CD4-positive, alpha-beta T cell (primary cell): ENCODE results near the gene TOR1AIP1. TPM values are rescaled to one million over a fixed set of nuclear protein-coding genes. Genes with fewer than 3 reads are reported as not detected.

Experiments
- ATAC-seq: fragments of 200-7000 bp; cut with Tn5 transposase; one replicate; pipeline ENCODE4 v1.10.0; 2022; ENCODE audit warnings: mild to moderate bottlenecking; ENCODE audit not compliant: poor library complexity
- CTCF ChIA-PET: fragments of 350-600 bp; sonication (Branson Sonifier 250); formaldehyde crosslinking; loops from one replicate; lab custom pipeline; 2021; ENCODE audit warnings: antibody characterized with exemption, inconsistent platforms; lab: Charles Lee
- POLR2A ChIA-PET: fragments of 350-600 bp; sonication (Branson Sonifier 250); formaldehyde crosslinking; loops from one replicate; lab custom pipeline; 2021; ENCODE audit warnings: antibody characterized with exemption, inconsistent platforms; lab: Charles Lee
- DNase-seq, 14 experiments: peaks; one replicate each; pipeline ENCODE4 v3.0.0-alpha.2; 2013 to 2020; ENCODE audit warnings: mixed read lengths in 2 of 14
- H3K27ac ChIP-seq, 2 donors: one replicate each; pipeline versions ENCODE4 v1.5.1 to v1.7.0; 2013; ENCODE audit warnings: low read length in 2 of 2, low read depth in 1 of 2, mild to moderate bottlenecking in 1 of 2
- H3K27me3 ChIP-seq, 2 experiments: 1 replicate in 1 of 2; 2 replicates in 1 of 2; pipeline versions ENCODE4 v1.6.1 to v1.7.0; 2013; ENCODE audit warnings: low read length in 2 of 2, control low read depth in 1 of 2, mild to moderate bottlenecking in 1 of 2, moderate library complexity in 1 of 2; ENCODE audit not compliant: insufficient read depth in 2 of 2, control insufficient read depth in 1 of 2
- H3K36me3 ChIP-seq: one replicate; pipeline ENCODE4 v1.6.1; 2013; ENCODE audit warnings: low read length, control low read depth; ENCODE audit not compliant: insufficient read depth
- H3K4me1 ChIP-seq: one replicate; pipeline ENCODE4 v1.6.1; 2013; ENCODE audit warnings: low read length, control low read depth; ENCODE audit not compliant: insufficient read depth
- H3K4me3 ChIP-seq: one replicate; pipeline ENCODE4 v1.5.1; 2013; ENCODE audit warnings: mild to moderate bottlenecking, low read length, moderate library complexity
- H3K9me3 ChIP-seq, 2 experiments: 1 replicate in 1 of 2; 2 replicates in 1 of 2; pipeline versions ENCODE4 v1.6.1 to v1.7.0; 2013; ENCODE audit warnings: low read length in 2 of 2, mild to moderate bottlenecking in 2 of 2, control low read depth in 1 of 2, moderate library complexity in 1 of 2; ENCODE audit not compliant: control insufficient read depth in 1 of 2, insufficient read depth in 1 of 2
- H3K27ac Mint-ChIP-seq: one replicate; pipeline ENCODE4 v1.8.0; 2020; ENCODE audit warnings: mixed read lengths
- H3K27me3 Mint-ChIP-seq: one replicate; pipeline ENCODE4 v1.8.0; 2021; ENCODE audit warnings: mixed read lengths
- H3K36me3 Mint-ChIP-seq: one replicate; pipeline ENCODE4 v1.8.0; 2021; ENCODE audit warnings: low read depth, mixed read lengths
- H3K4me1 Mint-ChIP-seq: one replicate; pipeline ENCODE4 v1.8.0; 2021; ENCODE audit warnings: low read depth, mixed read lengths
- H3K4me3 Mint-ChIP-seq: one replicate; pipeline ENCODE4 v1.8.0; 2020; ENCODE audit warnings: mild to moderate bottlenecking, mixed read lengths
- H3K9me3 Mint-ChIP-seq: one replicate; pipeline ENCODE4 v1.8.0; 2020; ENCODE audit warnings: mixed read lengths
- intact Hi-C, 2 experiments: fragments of 100-400 bp; cut with DNase I in 1 of 2; cut with micrococcal nuclease in 1 of 2; formaldehyde crosslinking; loops; one replicate each; pipeline versions ENCODE4 v1.15.1 to v1.9.0; 2023 to 2025; cut with DNase I, micrococcal nuclease
- total RNA-seq, 174 experiments: library from RNA in 2 of 174; stranded (reverse) in 2 of 174; gene quantifications; one replicate each; pipeline ENCODE4 v1.2.3 and lab custom pipeline; 2021 to 2026
- TF ChIP-seq, protein P1 (sequence below): fragments of 200-600 bp; IDR thresholded peaks from one replicate; pipeline ENCODE4 v1.8.0; 2022; ENCODE audit warnings: antibody characterized with exemption, mild to moderate bottlenecking

The TOR1AIP1 gene
- total RNA-seq, 2 experiments from 2014 or later: 93.8 to 94.4 TPM

DNA sequence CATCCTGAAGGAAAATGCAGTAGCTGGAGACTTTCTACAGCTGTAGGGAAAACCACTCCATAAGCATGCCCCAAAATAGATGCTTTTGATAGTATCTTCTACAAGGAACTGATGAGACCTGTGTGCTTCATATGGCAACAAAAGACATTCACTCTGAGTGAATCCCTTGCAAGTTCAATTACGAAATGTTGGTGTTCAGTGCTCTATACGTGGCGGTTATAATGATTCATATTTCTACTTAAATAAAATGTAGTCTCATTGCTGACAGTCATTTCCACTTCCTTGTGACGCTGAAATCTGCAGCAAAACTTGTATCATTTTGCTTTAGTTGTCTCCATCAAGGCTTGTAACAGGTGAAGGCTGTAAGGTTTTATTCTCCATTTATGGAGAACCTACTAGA lies 25.1 kb upstream of the TOR1AIP1 start:
- CTCF ChIA-PET: no interaction called here

GRCh38 chr1:179860652-179861051 lies 21.4 kb upstream of the TOR1AIP1 start:
- intact Hi-C loops: no loop called here
- DNase-seq: no peak
- H3K9me3 ChIP-seq: no peaks in the 10 kb centered on the region
- no peaks in the 10 kb centered on the region for H3K27me3 ChIP-seq
- ChIA-PET POLR2A (no interaction called here), CTCF (no interaction called here)
- Mint-ChIP-seq H3K4me3 (no peak overlapping the region), H3K27ac (no peak overlapping the region), H3K4me1 (peaks cover 2% of the 10 kb centered on the region), H3K36me3 (peaks cover 76% of the 10 kb centered on the region), H3K27me3 (no peaks in the 10 kb centered on the region), H3K9me3 (no peaks in the 10 kb centered on the region)
- H3K4me3 ChIP-seq: no peak overlapping the region
- H3K36me3 ChIP-seq: peaks cover 50% of the 10 kb centered on the region
- ATAC-seq: no peak
- TF ChIP-seq, protein P1, sequence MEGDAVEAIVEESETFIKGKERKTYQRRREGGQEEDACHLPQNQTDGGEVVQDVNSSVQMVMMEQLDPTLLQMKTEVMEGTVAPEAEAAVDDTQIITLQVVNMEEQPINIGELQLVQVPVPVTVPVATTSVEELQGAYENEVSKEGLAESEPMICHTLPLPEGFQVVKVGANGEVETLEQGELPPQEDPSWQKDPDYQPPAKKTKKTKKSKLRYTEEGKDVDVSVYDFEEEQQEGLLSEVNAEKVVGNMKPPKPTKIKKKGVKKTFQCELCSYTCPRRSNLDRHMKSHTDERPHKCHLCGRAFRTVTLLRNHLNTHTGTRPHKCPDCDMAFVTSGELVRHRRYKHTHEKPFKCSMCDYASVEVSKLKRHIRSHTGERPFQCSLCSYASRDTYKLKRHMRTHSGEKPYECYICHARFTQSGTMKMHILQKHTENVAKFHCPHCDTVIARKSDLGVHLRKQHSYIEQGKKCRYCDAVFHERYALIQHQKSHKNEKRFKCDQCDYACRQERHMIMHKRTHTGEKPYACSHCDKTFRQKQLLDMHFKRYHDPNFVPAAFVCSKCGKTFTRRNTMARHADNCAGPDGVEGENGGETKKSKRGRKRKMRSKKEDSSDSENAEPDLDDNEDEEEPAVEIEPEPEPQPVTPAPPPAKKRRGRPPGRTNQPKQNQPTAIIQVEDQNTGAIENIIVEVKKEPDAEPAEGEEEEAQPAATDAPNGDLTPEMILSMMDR: no peak
- H3K27ac ChIP-seq: no peak overlapping the region
- no peaks in the 10 kb centered on the region for H3K4me1 ChIP-seq

More for the DNA sequence above, 25.1 kb upstream of the TOR1AIP1 start:
- POLR2A ChIA-PET: interaction anchor here (0.6 kb wide), 1 partner anchor 33 kb away, joined by 3 read pairs; no protein-coding TSS in a partner anchor
- TF ChIP-seq, protein P1: no peak
- intact Hi-C loops: no loop called here
- no peaks in the 10 kb centered on the region for H3K9me3 Mint-ChIP-seq
- DNase-seq (no peak), ATAC-seq (no peak)
- H3K4me1 ChIP-seq: no peaks in the 10 kb centered on the region
- no peaks in the 10 kb centered on the region for H3K27me3 ChIP-seq
- H3K4me3 Mint-ChIP-seq: no peak overlapping the region
- H3K36me3 ChIP-seq: peaks cover 29% of the 10 kb centered on the region
- H3K9me3 ChIP-seq: no peaks in the 10 kb centered on the region
- H3K36me3 Mint-ChIP-seq: peaks cover 65% of the 10 kb centered on the region
- H3K4me3 ChIP-seq: no peak overlapping the region
- H3K27ac ChIP-seq: no peak overlapping the region
- H3K27me3 Mint-ChIP-seq: no peaks in the 10 kb centered on the region
- no peak overlapping the region for H3K27ac Mint-ChIP-seq
- no peaks in the 10 kb centered on the region for H3K4me1 Mint-ChIP-seq

- no peaks in the 10 kb centered on the region for H3K27me3 ChIP-seq
- intact Hi-C loops: loop anchor here in 1 of 2 experiments (5.0 kb wide), 1 partner anchor 162 kb away; no protein-coding TSS in a partner anchor
- ChIA-PET POLR2A (interaction anchor here (0.8 to 1.0 kb wide), 2 partner anchors 15 to 17 kb away, joined by 3 to 4 read pairs; partner anchors contain the start of gene TOR1AIP1), CTCF (no interaction called here)
- H3K36me3 Mint-ChIP-seq: peaks cover 77% of the 10 kb centered on the region
- peaks cover 14% of the 10 kb centered on the region for H3K4me1 Mint-ChIP-seq
- TF ChIP-seq, protein P1: no peak
- H3K4me3 ChIP-seq: no peak overlapping the region
- H3K36me3 ChIP-seq: peaks cover 52% of the 10 kb centered on the region
- H3K27me3 Mint-ChIP-seq: no peaks in the 10 kb centered on the region
- H3K9me3 Mint-ChIP-seq: no peaks in the 10 kb centered on the region
- no peak overlapping the region for H3K4me3 Mint-ChIP-seq
- no peaks in the 10 kb centered on the region for H3K9me3 ChIP-seq
- DNase-seq: no peak
- no peak overlapping the region for H3K27ac ChIP-seq
- no peak overlapping the region for H3K27ac Mint-ChIP-seq
- ATAC-seq: no peak
- peaks cover 3% of the 10 kb centered on the region for H3K4me1 ChIP-seq
These were observed 16.7 kb upstream of the TOR1AIP1 start for GRCh38 chr1:179865377-179865776.
